SH-SY5Y (cell line): ENCODE data around the gene DPP10.

Experiments used
- GATA2 ChIP-seq: IDR thresholded peaks from 2 replicates; pipeline ENCODE4 v1.6.1; 2011; ENCODE audit warnings: mild to moderate bottlenecking, low read depth, low read length
- GATA3 ChIP-seq: IDR thresholded peaks from 2 replicates; pipeline ENCODE4 v1.6.1; 2011; ENCODE audit warnings: low read depth, mild to moderate bottlenecking, low read length, moderate library complexity

DNA sequence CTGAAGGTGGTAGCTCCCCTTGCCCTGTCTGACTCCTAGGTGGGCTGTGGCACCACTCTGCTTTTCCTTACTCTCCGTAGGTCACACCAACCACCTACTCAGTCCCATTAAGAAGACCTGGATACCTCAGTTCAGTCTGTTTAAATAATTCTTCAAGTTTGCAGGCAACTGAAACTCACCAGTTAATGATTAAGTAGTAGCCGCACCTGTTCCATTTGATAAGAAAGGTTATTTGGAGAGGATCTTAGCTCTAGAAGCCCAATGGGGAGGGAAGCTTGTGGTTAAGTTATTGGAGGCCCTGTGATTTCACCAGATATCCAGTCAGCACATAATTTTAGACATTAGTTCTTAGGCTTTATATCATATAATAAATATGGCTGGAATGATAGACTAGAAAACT is 1193.0 kb downstream of the DPP10 start:
- no peak for TF ChIP-seq GATA3
- TF ChIP-seq GATA2 = no peak
